Stimulated activated memory B cell treated with anti-CD40 and anti-IgM and Interleukin-4, amounts not matched to agents 10 μg/mL and 1 μg/mL and 100 μg/mL, for 72 hours (primary cell): ENCODE measurements around the gene PIK3R2.

Source experiments
- ATAC-seq: fragments of 150-1000 bp; cut with Tn5 transposase; 2 replicates; pipeline ENCODE4 v1.10.0; 2021
- H3K27ac Mint-ChIP-seq: one replicate; pipeline ENCODE4 v1.8.0; 2022; ENCODE audit warnings: mild to moderate bottlenecking, mixed read lengths
- H3K27me3 Mint-ChIP-seq: one replicate; pipeline ENCODE4 v1.8.0; 2022; ENCODE audit warnings: mixed read lengths
- H3K36me3 Mint-ChIP-seq: one replicate; pipeline ENCODE4 v1.8.0; 2022; ENCODE audit warnings: mixed read lengths
- H3K4me1 Mint-ChIP-seq: one replicate; pipeline ENCODE4 v1.8.0; 2022; ENCODE audit warnings: mixed read lengths
- H3K4me3 Mint-ChIP-seq: one replicate; pipeline ENCODE4 v1.8.0; 2022; ENCODE audit warnings: mild to moderate bottlenecking, moderate library complexity, mixed read lengths
- H3K9me3 Mint-ChIP-seq: one replicate; pipeline ENCODE4 v1.8.0; 2022; ENCODE audit warnings: mixed read lengths

Gene PIK3R2

GRCh38 chr19:18137657-18138339 is 15.2 kb upstream of the PIK3R2 start:
- ATAC-seq, result no peak
- no peak overlapping the region for H3K27ac Mint-ChIP-seq
- peaks cover 58% of the 10 kb centered on the region for H3K36me3 Mint-ChIP-seq
- no peak overlapping the region for H3K4me3 Mint-ChIP-seq
- no peaks in the 10 kb centered on the region for H3K4me1 Mint-ChIP-seq
- no peaks in the 10 kb centered on the region for H3K27me3 Mint-ChIP-seq
- H3K9me3 Mint-ChIP-seq, result no peaks in the 10 kb centered on the region

- Mint-ChIP-seq H3K9me3 (no peaks in the 10 kb centered on the region), H3K36me3 (peaks cover 68% of the 10 kb centered on the region), H3K4me1 (no peaks in the 10 kb centered on the region), H3K27ac (no peak overlapping the region), H3K27me3 (no peaks in the 10 kb centered on the region), H3K4me3 (no peak overlapping the region)
- no peak for ATAC-seq
These were observed 12.5 kb upstream of the PIK3R2 start for GRCh38 chr19:18140473-18140872.

GRCh38 chr19:18141031-18141430 is 11.9 kb upstream of the PIK3R2 start:
- H3K9me3 Mint-ChIP-seq, result no peaks in the 10 kb centered on the region
- H3K4me1 Mint-ChIP-seq, result no peaks in the 10 kb centered on the region
- no peaks in the 10 kb centered on the region for H3K27me3 Mint-ChIP-seq
- H3K36me3 Mint-ChIP-seq, result peaks cover 68% of the 10 kb centered on the region
- ATAC-seq, result no peak
- no peak overlapping the region for H3K4me3 Mint-ChIP-seq
- no peak overlapping the region for H3K27ac Mint-ChIP-seq

- peaks cover 12% of the 10 kb centered on the region for H3K4me1 Mint-ChIP-seq
- no peak overlapping the region for H3K27ac Mint-ChIP-seq
- H3K9me3 Mint-ChIP-seq, result no peaks in the 10 kb centered on the region
- ATAC-seq, result no peak
- H3K36me3 Mint-ChIP-seq, result peaks cover 78% of the 10 kb centered on the region
- H3K27me3 Mint-ChIP-seq, result no peaks in the 10 kb centered on the region
- no peak overlapping the region for H3K4me3 Mint-ChIP-seq
These were observed 9.1 kb upstream of the PIK3R2 start for GRCh38 chr19:18143902-18144301.

- Mint-ChIP-seq H3K27me3 (no peaks in the 10 kb centered on the region), H3K27ac (no peak overlapping the region), H3K4me3 (no peak overlapping the region), H3K4me1 (peaks cover 12% of the 10 kb centered on the region), H3K36me3 (peaks cover 74% of the 10 kb centered on the region), H3K9me3 (no peaks in the 10 kb centered on the region)
- no peak for ATAC-seq
These were observed 8.6 kb upstream of the PIK3R2 start for GRCh38 chr19:18144361-18144760.

GRCh38 chr19:18144906-18145305 is 8.1 kb upstream of the PIK3R2 start:
- Mint-ChIP-seq H3K9me3 (no peaks in the 10 kb centered on the region), H3K27me3 (no peaks in the 10 kb centered on the region), H3K4me3 (no peak overlapping the region), H3K27ac (no peak overlapping the region), H3K4me1 (peaks cover 12% of the 10 kb centered on the region), H3K36me3 (peaks cover 72% of the 10 kb centered on the region)
- no peak for ATAC-seq

GRCh38 chr19:18145391-18145999 is 7.5 kb upstream of the PIK3R2 start:
- peaks cover 12% of the 10 kb centered on the region for H3K4me1 Mint-ChIP-seq
- no peaks in the 10 kb centered on the region for H3K27me3 Mint-ChIP-seq
- peak overlapping the region; percentile 5 for H3K27ac Mint-ChIP-seq
- no peaks in the 10 kb centered on the region for H3K9me3 Mint-ChIP-seq
- H3K36me3 Mint-ChIP-seq, result peaks cover 67% of the 10 kb centered on the region
- H3K4me3 Mint-ChIP-seq, result no peak overlapping the region
- no peak for ATAC-seq

- H3K9me3 Mint-ChIP-seq, result no peaks in the 10 kb centered on the region
- no peak overlapping the region for H3K27ac Mint-ChIP-seq
- no peak for ATAC-seq
- H3K27me3 Mint-ChIP-seq, result no peaks in the 10 kb centered on the region
- peaks cover 53% of the 10 kb centered on the region for H3K36me3 Mint-ChIP-seq
- H3K4me3 Mint-ChIP-seq, result no peak overlapping the region
- peaks cover 24% of the 10 kb centered on the region for H3K4me1 Mint-ChIP-seq
These were observed 5.6 kb upstream of the PIK3R2 start for GRCh38 chr19:18147396-18147795.

- ATAC-seq, result no peak
- H3K27me3 Mint-ChIP-seq, result no peaks in the 10 kb centered on the region
- peaks cover 40% of the 10 kb centered on the region for H3K36me3 Mint-ChIP-seq
- H3K9me3 Mint-ChIP-seq, result no peaks in the 10 kb centered on the region
- H3K4me3 Mint-ChIP-seq, result no peak overlapping the region
- no peak overlapping the region for H3K27ac Mint-ChIP-seq
- H3K4me1 Mint-ChIP-seq, result peaks cover 36% of the 10 kb centered on the region
These were observed 3.4 kb upstream of the PIK3R2 start for GRCh38 chr19:18149596-18149975.

GRCh38 chr19:18150776-18151624 is 2.0 kb upstream of the PIK3R2 start:
- no peak for ATAC-seq
- H3K4me1 Mint-ChIP-seq, result peaks cover 45% of the 10 kb centered on the region

GRCh38 chr19:18152442-18152816 is 534 bp upstream of the PIK3R2 start:
- peak overlapping the region; percentile 91 for H3K4me3 Mint-ChIP-seq
- H3K4me1 Mint-ChIP-seq, result peaks cover 44% of the 10 kb centered on the region
- ATAC-seq, result peak; percentile 87
- H3K9me3 Mint-ChIP-seq, result no peaks in the 10 kb centered on the region
- H3K36me3 Mint-ChIP-seq, result peaks cover 17% of the 10 kb centered on the region
- no peaks in the 10 kb centered on the region for H3K27me3 Mint-ChIP-seq
- H3K27ac Mint-ChIP-seq, result peak overlapping the region; percentile 97

More at GRCh38 chr19:18150776-18151624, 2.0 kb upstream of the PIK3R2 start:
- Mint-ChIP-seq H3K9me3 (no peaks in the 10 kb centered on the region), H3K36me3 (peaks cover 26% of the 10 kb centered on the region), H3K4me3 (peak overlapping the region; percentile 91), H3K27me3 (no peaks in the 10 kb centered on the region), H3K27ac (peak overlapping the region; percentile 97)

- Mint-ChIP-seq H3K4me1 (peaks cover 40% of the 10 kb centered on the region), H3K4me3 (peak overlapping the region; percentile 91), H3K27ac (peak overlapping the region; percentile 97), H3K27me3 (no peaks in the 10 kb centered on the region), H3K36me3 (peaks cover 6% of the 10 kb centered on the region), H3K9me3 (no peaks in the 10 kb centered on the region)
- no peak for ATAC-seq
These were observed 682 bp downstream of the PIK3R2 start for GRCh38 chr19:18153556-18154134.

- no peak overlapping the region for H3K27ac Mint-ChIP-seq
- no peaks in the 10 kb centered on the region for H3K9me3 Mint-ChIP-seq
- H3K4me1 Mint-ChIP-seq, result peaks cover 43% of the 10 kb centered on the region
- H3K27me3 Mint-ChIP-seq, result no peaks in the 10 kb centered on the region
- H3K36me3 Mint-ChIP-seq, result peaks cover 8% of the 10 kb centered on the region
- H3K4me3 Mint-ChIP-seq, result no peak overlapping the region
- no peak for ATAC-seq
These were observed 2.4 kb downstream of the PIK3R2 start for GRCh38 chr19:18155095-18156087.

- Mint-ChIP-seq H3K27me3 (no peaks in the 10 kb centered on the region), H3K4me1 (peaks cover 50% of the 10 kb centered on the region), H3K36me3 (peaks cover 11% of the 10 kb centered on the region), H3K4me3 (no peak overlapping the region), H3K27ac (no peak overlapping the region), H3K9me3 (no peaks in the 10 kb centered on the region)
- no peak for ATAC-seq
These were observed 3.3 kb downstream of the PIK3R2 start for GRCh38 chr19:18156268-18156667.
